Left ventricle myocardium inferior (tissue), 1 donor: ENCODE results near the gene FARP2. TPM values are rescaled to one million over a fixed set of nuclear protein-coding genes. Genes with fewer than 3 reads are reported as not detected.
A peak's percentile ranks its signal among the peaks of the same experiment; 100 is the strongest.

Experiments used
- DNase-seq: peaks from one replicate; pipeline ENCODE4 v3.0.0-alpha.2; 2020
- H3K27ac ChIP-seq: fragments of 200-600 bp; replicated peaks from 2 replicates; pipeline ENCODE4 v1.8.0; 2021
- H3K27me3 ChIP-seq: fragments of 200-600 bp; 2 replicates; pipeline ENCODE4 v1.8.0; 2021; ENCODE audit warnings: low read depth
- H3K36me3 ChIP-seq: fragments of 200-600 bp; 2 replicates; pipeline ENCODE4 v1.8.0; 2021
- H3K4me1 ChIP-seq: fragments of 200-600 bp; 2 replicates; pipeline ENCODE4 v1.8.0; 2021
- H3K4me3 ChIP-seq: fragments of 200-600 bp; 2 replicates; pipeline ENCODE4 v1.8.0; 2021; ENCODE audit warnings: mild to moderate bottlenecking, moderate library complexity
- H3K9me3 ChIP-seq: fragments of 200-600 bp; replicated peaks from 2 replicates; pipeline ENCODE4 v1.8.0; 2021
- intact Hi-C: fragments of 100-400 bp; cut with micrococcal nuclease; formaldehyde crosslinking; loops from one replicate; pipeline ENCODE4 v1.11.0; 2022
- total RNA-seq: library from RNA; stranded (reverse); fragmentation: NEBNext Ultra II Directional; extraction: Animal tissue kit (Norgen Biotek cat#: 25700); gene quantifications from one replicate; pipeline ENCODE4 v1.2.1, GENCODE V29; 2021
- TF ChIP-seq, protein P1 (sequence below): fragments of 200-600 bp; IDR thresholded peaks from 2 replicates; pipeline ENCODE4 v1.8.0; 2021; ENCODE audit warnings: antibody characterized with exemption, mild to moderate bottlenecking, borderline replicate concordance
- donor health status: DM: no; HTN: yes; CAD: no; lungs with severe emphysema.

Gene FARP2
- total RNA-seq, 1 donor from 2014 or later = 16.5 TPM

DNA sequence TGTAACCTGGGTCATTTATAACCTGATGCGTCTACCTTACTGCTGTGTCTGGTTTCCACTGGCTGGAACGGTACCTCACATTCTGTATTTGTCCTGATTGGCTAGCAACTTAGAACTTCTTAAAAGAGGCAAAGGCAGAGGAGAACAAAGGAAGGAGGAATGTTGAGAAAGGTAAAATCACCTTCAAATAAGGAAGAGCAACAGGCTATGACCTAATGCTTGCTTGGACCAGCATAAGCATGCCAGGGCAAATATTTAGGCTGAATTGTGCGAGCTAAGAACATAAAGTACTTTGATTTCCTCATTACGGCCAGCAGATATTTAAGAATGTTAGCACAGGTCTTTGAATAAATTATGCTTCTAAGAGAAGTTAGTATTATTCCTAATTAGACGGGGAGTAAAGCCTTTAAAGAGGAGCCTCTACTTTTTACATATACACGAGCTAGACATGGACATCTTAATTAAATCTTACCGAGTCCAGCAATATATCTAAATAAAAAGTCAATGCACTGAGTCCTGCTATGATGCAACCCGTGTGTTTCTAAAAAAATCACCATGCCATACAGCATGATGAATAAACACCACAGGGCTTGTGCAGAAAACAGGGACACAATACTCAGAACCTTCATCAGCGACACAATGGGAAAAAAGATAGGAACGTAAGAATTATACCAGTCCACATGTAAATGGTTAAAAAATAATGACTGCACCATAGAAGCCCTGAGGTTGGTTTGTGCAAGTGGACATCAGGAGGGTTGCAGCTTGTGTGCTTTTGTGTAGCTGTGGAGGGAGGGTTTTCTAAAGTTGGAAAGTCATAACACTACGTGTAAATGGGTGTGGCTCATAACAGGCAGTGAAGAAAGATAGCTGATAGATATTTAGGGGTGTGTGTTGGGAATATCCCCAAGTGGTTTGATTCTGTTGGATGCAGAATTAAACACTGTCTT lies 26.1 kb upstream of the FARP2 start:
- H3K27me3 ChIP-seq = no peaks in the 10 kb centered on the region
- H3K27ac ChIP-seq = no peak overlapping the region
- TF ChIP-seq, protein P1, sequence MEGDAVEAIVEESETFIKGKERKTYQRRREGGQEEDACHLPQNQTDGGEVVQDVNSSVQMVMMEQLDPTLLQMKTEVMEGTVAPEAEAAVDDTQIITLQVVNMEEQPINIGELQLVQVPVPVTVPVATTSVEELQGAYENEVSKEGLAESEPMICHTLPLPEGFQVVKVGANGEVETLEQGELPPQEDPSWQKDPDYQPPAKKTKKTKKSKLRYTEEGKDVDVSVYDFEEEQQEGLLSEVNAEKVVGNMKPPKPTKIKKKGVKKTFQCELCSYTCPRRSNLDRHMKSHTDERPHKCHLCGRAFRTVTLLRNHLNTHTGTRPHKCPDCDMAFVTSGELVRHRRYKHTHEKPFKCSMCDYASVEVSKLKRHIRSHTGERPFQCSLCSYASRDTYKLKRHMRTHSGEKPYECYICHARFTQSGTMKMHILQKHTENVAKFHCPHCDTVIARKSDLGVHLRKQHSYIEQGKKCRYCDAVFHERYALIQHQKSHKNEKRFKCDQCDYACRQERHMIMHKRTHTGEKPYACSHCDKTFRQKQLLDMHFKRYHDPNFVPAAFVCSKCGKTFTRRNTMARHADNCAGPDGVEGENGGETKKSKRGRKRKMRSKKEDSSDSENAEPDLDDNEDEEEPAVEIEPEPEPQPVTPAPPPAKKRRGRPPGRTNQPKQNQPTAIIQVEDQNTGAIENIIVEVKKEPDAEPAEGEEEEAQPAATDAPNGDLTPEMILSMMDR = no peak
- peaks cover 52% of the 10 kb centered on the region for H3K36me3 ChIP-seq
- H3K4me1 ChIP-seq = peaks cover 6% of the 10 kb centered on the region
- no peak overlapping the region for H3K4me3 ChIP-seq
- H3K9me3 ChIP-seq = no peaks in the 10 kb centered on the region
- intact Hi-C loops = no loop called here
- no peak for DNase-seq

DNA sequence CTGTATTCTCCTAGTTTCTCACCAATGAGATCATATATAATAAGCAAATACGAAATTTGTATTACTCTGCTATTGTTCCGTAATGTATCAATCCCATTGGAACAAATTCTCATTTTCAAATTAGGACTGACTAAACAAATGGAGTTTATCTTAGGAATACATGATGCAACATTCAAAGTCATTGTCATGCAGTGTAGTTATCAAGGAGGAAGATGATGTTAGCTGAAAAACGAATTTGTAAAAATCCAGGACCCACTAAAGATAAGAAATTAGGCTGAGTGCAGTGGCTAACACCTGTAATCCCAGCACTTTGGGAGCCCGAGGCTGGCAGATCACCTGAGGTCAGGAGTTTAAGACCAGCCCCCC lies 25.5 kb upstream of the FARP2 start:
- Histone ChIP-seq H3K4me3 (no peak overlapping the region), H3K4me1 (no peaks in the 10 kb centered on the region), H3K36me3 (peaks cover 52% of the 10 kb centered on the region), H3K27me3 (no peaks in the 10 kb centered on the region), H3K27ac (no peak overlapping the region), H3K9me3 (no peaks in the 10 kb centered on the region)
- no peak for DNase-seq
- TF ChIP-seq, protein P1 = no peak
- intact Hi-C loops = no loop called here

DNA sequence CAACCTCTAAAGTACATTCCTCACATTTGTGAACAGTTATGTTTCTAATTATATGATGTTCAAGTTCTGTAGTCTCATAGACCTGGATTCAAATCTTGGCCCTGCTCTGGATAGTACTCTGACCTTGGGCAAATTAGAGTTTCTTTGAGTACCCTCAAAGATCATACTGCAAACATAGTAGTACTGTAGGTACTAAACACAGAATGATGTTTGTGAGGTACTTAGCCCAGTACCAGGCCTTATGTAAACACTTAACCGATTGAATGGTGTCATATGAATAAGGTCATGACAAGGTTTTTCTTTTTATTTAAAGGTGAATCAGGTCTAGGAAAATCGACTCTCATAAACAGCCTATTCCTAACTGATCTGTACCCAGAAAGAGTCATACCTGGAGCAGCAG lies 21.3 kb upstream of the FARP2 start:
- H3K27me3 ChIP-seq = no peaks in the 10 kb centered on the region
- H3K4me3 ChIP-seq = no peak overlapping the region
- no peaks in the 10 kb centered on the region for H3K9me3 ChIP-seq
- H3K36me3 ChIP-seq = peaks cover 47% of the 10 kb centered on the region
- intact Hi-C loops = no loop called here
- TF ChIP-seq, protein P1 = no peak
- peaks cover 6% of the 10 kb centered on the region for H3K4me1 ChIP-seq
- no peak overlapping the region for H3K27ac ChIP-seq
- DNase-seq = no peak

DNA sequence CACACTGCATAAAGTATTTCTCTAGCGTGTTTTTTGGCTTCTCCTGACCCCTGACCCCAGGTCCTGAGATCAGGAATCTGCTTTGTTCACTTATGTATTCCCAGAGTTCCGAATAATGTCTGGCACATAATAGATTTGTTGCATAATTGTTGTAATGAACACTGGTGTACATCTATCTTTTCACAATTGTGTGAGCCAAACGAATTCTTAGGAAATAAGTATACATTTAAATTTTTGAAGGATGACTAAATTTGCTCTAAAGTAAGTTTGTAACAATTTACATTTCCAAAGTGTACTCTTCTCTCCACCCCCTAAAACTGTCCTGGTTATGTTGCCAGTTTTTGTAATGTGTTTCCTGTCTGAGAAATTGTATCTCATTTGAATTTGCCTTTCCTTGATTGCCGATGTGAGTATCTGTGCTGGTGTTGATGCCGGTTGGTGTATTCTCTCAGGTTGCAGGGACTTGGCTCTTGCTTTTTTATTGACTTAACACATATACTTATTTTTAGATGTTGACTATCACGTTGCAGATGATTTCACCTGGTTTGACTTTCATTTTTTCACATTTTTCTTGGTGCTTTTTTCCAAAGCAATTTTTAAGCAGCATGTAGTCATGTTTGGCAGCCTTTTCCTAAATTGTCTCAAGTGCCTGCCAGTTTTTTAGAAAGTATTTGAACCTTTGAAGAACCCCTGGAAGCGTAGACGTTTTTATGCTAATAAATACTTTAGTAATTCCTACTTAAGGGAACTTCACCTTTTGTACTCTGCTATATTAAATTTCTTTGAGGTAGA lies 16.1 kb upstream of the FARP2 start:
- H3K9me3 ChIP-seq = no peaks in the 10 kb centered on the region
- peaks cover 73% of the 10 kb centered on the region for H3K36me3 ChIP-seq
- H3K27me3 ChIP-seq = no peaks in the 10 kb centered on the region
- no peak for DNase-seq
- intact Hi-C loops = no loop called here
- H3K27ac ChIP-seq = peak overlapping the region; percentile 21
- peaks cover 16% of the 10 kb centered on the region for H3K4me1 ChIP-seq
- H3K4me3 ChIP-seq = no peak overlapping the region
- TF ChIP-seq, protein P1 = no peak

DNA sequence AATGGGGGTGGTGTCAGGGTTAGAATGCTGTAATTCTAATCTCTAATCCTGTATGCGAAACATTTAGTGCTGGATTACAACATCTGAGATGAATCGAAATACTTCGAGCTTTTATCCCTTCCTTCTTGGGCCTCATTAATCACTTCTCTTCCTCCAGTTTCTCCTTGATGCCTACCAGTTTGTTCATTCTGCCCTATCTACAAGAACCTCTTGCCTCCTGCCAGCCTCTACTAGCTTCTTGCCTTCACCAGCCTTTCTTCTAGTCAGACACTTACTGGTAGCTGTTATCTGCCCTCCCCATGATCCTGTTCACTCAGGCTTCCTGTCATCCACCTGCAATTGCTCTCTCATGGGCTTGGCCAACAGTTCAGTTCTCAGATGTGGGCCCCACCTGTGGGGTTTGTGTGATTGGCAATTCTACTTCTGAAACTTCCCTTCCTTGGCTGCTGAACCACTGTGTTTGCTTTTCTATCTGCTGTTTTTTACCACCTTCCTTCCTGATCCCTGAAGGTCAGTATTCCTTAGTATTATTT lies 15.4 kb upstream of the FARP2 start:
- DNase-seq = no peak
- H3K4me1 ChIP-seq = peaks cover 16% of the 10 kb centered on the region
- H3K36me3 ChIP-seq = peaks cover 73% of the 10 kb centered on the region
- no peak overlapping the region for H3K4me3 ChIP-seq
- H3K27me3 ChIP-seq = no peaks in the 10 kb centered on the region
- intact Hi-C loops = no loop called here
- no peaks in the 10 kb centered on the region for H3K9me3 ChIP-seq
- H3K27ac ChIP-seq = no peak overlapping the region
- TF ChIP-seq, protein P1 = no peak
